Right lobe of liver (tissue), 4 donors: ENCODE results near the gene SPTA1.

Experiments used
- CTCF ChIP-seq, 4 donors: fragments of 200-600 bp in 3 of 4; fragments of 450-650 bp in 1 of 4; IDR thresholded peaks; one replicate each; pipeline versions ENCODE4 v1.5.1 to v1.8.0; 2016 to 2022; ENCODE audit warnings: antibody characterized with exemption in 4 of 4, mild to moderate bottlenecking in 2 of 4
- POLR2A ChIP-seq: fragments of 450-650 bp; IDR thresholded peaks from one replicate; pipeline ENCODE4 v1.6.1; 2017; ENCODE audit warnings: antibody characterized with exemption, mild to moderate bottlenecking
- donor health status: DM: no; HTN: no; CAD: no.
- donor health status: DM: no; HTN: no; CAD: no.
- donor health status: DM: no; HTN: yes; CAD: no.

DNA sequence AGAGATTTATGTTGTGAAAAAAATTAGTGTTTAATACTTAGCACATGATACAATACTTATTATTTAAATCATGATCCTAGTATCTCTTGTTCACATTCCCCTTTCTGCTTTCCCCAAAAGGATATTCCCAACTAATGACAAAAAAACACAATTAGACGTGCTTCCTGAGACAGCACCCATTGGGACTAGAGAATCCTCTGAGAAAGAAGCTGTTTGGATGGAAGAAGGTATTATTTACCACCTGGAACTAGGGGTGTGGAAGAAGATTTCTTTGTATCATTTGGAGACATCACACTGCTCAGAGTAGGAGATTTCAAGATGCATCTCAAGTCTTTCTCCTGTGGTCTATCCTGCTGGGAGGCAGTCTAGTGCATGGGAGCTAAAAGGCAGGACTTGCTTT, 81.5 kb downstream of the SPTA1 start, which contains the start of gene OR10Z1:
- TF ChIP-seq POLR2A (no peak), CTCF (IDR thresholded peaks at IDR 0.05) (no peak)
